Testis (tissue), 3 donors: ENCODE data around the gene LRRC42. TPM values are rescaled to one million over a fixed set of nuclear protein-coding genes. Genes with fewer than 3 reads are reported as not detected.
A peak's percentile ranks its signal among the peaks of the same experiment; 100 is the strongest.
"Not testable (repeated sequence)": the region's sequence is repeated elsewhere in the genome, so short reads cannot be mapped to it uniquely, and the experiment has no call there.

ENCODE experiments used
- DNase-seq: peaks from one replicate; pipeline ENCODE4 v3.0.0-alpha.2; 2019
- H3K27ac ChIP-seq, 2 donors: fragments of 200-600 bp; sonication (generic); one replicate each; pipeline ENCODE4 v1.5.1; 2019
- H3K27me3 ChIP-seq: fragments of 200-600 bp; sonication (generic); one replicate; pipeline ENCODE4 v1.5.1; 2019
- H3K36me3 ChIP-seq: fragments of 200-600 bp; sonication (generic); one replicate; pipeline ENCODE4 v1.5.1; 2017; ENCODE audit warnings: low read depth; ENCODE audit errors: missing control alignments
- H3K4me1 ChIP-seq: fragments of 200-600 bp; sonication (generic); one replicate; pipeline ENCODE4 v1.5.1; 2019
- H3K4me3 ChIP-seq, 2 donors: fragments of 200-600 bp; sonication (generic); one replicate each; pipeline ENCODE4 v1.5.1; 2017 to 2019
- H3K9me3 ChIP-seq: fragments of 200-600 bp; sonication (generic); one replicate; pipeline ENCODE4 v1.5.1; 2017
- CTCF ChIP-seq, 3 experiments: fragments of 450-650 bp in 2 of 3; fragments of 200-600 bp in 1 of 3; sonication (generic) in 1 of 3; IDR thresholded peaks; one replicate each; pipeline ENCODE4 v1.5.1; 2016 to 2019; ENCODE audit warnings: antibody characterized with exemption in 3 of 3, mild to moderate bottlenecking in 2 of 3, moderate library complexity in 1 of 3
- POLR2A ChIP-seq: fragments of 450-650 bp; IDR thresholded peaks from one replicate; pipeline ENCODE4 v1.6.1; 2017; ENCODE audit warnings: antibody characterized with exemption, mild to moderate bottlenecking, moderate library complexity
- WGBS, 2 donors: methylation state at CpG; one replicate each; pipeline ENCODE4 v1.1.5; 2018; 5-methylcytosine and 5-hydroxymethylcytosine counted together
- intact Hi-C: fragments of 100-400 bp; cut with DNase I; formaldehyde crosslinking; loops from one replicate; pipeline ENCODE4 v1.15.1; 2023; ENCODE audit warnings: low total_unique reads
- polyA plus RNA-seq: library from polyadenylated mRNA; stranded (reverse); fragments of 350-450 nt; fragmentation: Illumina TruSeq; extraction: RNeasy Lipid Tissue Mini Kit (QIAGEN cat#74804); gene quantifications from one replicate; pipeline ENCODE4 v1.2.3, GENCODE V29; 2014; ENCODE audit warnings: low read depth, low replicate concordance; ENCODE audit not compliant: insufficient read depth
- total RNA-seq, 2 donors: library from RNA; depleted of rRNA; stranded (reverse); fragments of >200 nt; gene quantifications; one replicate each; pipeline ENCODE4 v1.2.3, GENCODE V29; 2016

The LRRC42 gene
- total and polyA plus RNA-seq, 3 donors from 2014 or later: 37.8 to 42.8 (median 41.2) TPM

GRCh38 chr1:54002544-54003248 lies 56.5 kb downstream of the LRRC42 start:
- H3K4me3 ChIP-seq: no peak overlapping the region
- intact Hi-C loops: no loop called here
- 49 to 60% methylated on average over 9 of the region's 9 CpGs for WGBS, 2 donors
- no peaks in the 10 kb centered on the region for H3K27me3 ChIP-seq
- no peaks in the 10 kb centered on the region for H3K36me3 ChIP-seq
- DNase-seq: no peak
- H3K9me3 ChIP-seq: no peaks in the 10 kb centered on the region
- H3K27ac ChIP-seq: no peak overlapping the region
- TF ChIP-seq POLR2A (no peak), CTCF (IDR thresholded peaks at IDR 0.05) (no peak)
- no peaks in the 10 kb centered on the region for H3K4me1 ChIP-seq

- Histone ChIP-seq H3K36me3 (no peaks in the 10 kb centered on the region), H3K27me3 (no peaks in the 10 kb centered on the region), H3K4me1 (no peaks in the 10 kb centered on the region), H3K9me3 (no peaks in the 10 kb centered on the region), H3K27ac (no peak overlapping the region), H3K4me3 (no peak overlapping the region)
- TF ChIP-seq CTCF (IDR thresholded peaks at IDR 0.05): no peak
- no peak for TF ChIP-seq POLR2A
- intact Hi-C loops: no loop called here
- 78 to 88% methylated on average over 11 to 12 of the region's 12 CpGs for WGBS, 2 donors
- DNase-seq: peak; percentile 46
These were observed 57.1 kb downstream of the LRRC42 start for GRCh38 chr1:54003249-54003646.

- WGBS, 2 donors: 78 to 87% methylated on average over 11 to 19 of the region's 19 CpGs
- H3K9me3 ChIP-seq, H3K36me3 ChIP-seq, H3K27me3 ChIP-seq, intact Hi-C loops, H3K4me1 ChIP-seq, H3K27ac ChIP-seq, DNase-seq: not testable (repeated sequence)
- H3K4me3 ChIP-seq: peak overlapping the region in 1 of 2 donors; percentile 39
These were observed 57.8 kb downstream of the LRRC42 start for GRCh38 chr1:54003750-54004480.

- H3K36me3 ChIP-seq: no peaks in the 10 kb centered on the region
- H3K27me3 ChIP-seq: no peaks in the 10 kb centered on the region
- DNase-seq: no peak
- 79 to 86% methylated on average over 15 to 27 of the region's 27 CpGs for WGBS, 2 donors
- no peaks in the 10 kb centered on the region for H3K4me1 ChIP-seq
- peak overlapping the region in 1 of 2 donors; percentile 39 for H3K4me3 ChIP-seq
- TF ChIP-seq CTCF (IDR thresholded peaks at IDR 0.05) (no peak), POLR2A (no peak)
- no peak overlapping the region for H3K27ac ChIP-seq
- H3K9me3 ChIP-seq: no peaks in the 10 kb centered on the region
- intact Hi-C loops: no loop called here
These were observed 58.4 kb downstream of the LRRC42 start for GRCh38 chr1:54004481-54005049.

- H3K27ac ChIP-seq: no peak overlapping the region
- 82 to 85% methylated on average over 4 of the region's 4 CpGs for WGBS, 2 donors
- intact Hi-C loops: no loop called here
- no peaks in the 10 kb centered on the region for H3K4me1 ChIP-seq
- no peaks in the 10 kb centered on the region for H3K9me3 ChIP-seq
- DNase-seq: no peak
- no peak overlapping the region for H3K4me3 ChIP-seq
- H3K27me3 ChIP-seq: no peaks in the 10 kb centered on the region
- TF ChIP-seq CTCF (IDR thresholded peaks at IDR 0.05): no peak
- no peak for TF ChIP-seq POLR2A
- no peaks in the 10 kb centered on the region for H3K36me3 ChIP-seq
These were observed 60.4 kb downstream of the LRRC42 start for GRCh38 chr1:54006508-54006907.
